ENCODE data around the gene LNX1.

Gene LNX1

DNA sequence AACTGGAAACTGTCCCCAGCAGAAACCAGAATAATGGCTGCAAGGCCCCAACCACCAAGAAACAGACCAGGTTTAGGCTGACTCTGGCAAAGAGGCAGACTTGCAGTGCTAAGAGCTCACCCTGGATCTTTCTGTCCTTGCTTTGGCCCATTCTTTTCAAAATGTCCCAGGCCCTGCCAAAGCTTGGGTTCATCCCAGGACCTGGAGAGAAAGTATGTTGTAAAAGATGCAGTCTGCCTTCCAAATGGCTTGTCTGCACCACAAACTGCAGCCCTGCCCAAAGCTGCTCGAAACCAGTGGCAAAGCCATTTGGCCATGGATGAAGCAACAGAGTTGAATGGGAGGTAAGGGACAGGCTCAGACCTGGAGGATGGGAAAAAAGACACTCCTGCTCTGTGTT is 38.0 kb upstream of the LNX1 start:
- no peak for DNase-seq (ENCODE audit: low spot score)
- TF ChIP-seq, protein P1, sequence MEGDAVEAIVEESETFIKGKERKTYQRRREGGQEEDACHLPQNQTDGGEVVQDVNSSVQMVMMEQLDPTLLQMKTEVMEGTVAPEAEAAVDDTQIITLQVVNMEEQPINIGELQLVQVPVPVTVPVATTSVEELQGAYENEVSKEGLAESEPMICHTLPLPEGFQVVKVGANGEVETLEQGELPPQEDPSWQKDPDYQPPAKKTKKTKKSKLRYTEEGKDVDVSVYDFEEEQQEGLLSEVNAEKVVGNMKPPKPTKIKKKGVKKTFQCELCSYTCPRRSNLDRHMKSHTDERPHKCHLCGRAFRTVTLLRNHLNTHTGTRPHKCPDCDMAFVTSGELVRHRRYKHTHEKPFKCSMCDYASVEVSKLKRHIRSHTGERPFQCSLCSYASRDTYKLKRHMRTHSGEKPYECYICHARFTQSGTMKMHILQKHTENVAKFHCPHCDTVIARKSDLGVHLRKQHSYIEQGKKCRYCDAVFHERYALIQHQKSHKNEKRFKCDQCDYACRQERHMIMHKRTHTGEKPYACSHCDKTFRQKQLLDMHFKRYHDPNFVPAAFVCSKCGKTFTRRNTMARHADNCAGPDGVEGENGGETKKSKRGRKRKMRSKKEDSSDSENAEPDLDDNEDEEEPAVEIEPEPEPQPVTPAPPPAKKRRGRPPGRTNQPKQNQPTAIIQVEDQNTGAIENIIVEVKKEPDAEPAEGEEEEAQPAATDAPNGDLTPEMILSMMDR (IDR thresholded peaks at IDR 0.05) = no peak
- Histone ChIP-seq H3K27ac (no peak overlapping the region), H3K4me3 (no peak overlapping the region)

DNA sequence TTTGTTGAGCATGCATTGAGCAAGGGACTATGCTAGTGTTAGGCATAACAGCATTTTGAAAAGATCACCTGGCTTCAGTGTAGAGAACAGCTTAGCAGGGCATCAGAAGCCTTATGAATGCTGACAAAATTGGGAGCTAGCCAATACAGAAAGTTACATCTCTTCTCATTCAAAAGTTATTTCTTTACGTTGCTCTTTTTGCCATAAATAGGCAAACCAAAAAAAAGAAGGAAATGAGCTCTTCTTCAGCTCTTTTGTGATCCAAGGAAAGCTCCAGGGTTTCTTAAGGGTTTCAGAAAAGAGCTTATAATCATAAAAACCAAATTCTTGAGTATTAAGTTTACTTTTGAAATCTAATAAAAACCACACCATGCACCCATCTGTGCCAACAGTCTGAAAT is 35.2 kb upstream of the LNX1 start:
- H3K4me3 ChIP-seq = no peak overlapping the region
- TF ChIP-seq, protein P1 (IDR thresholded peaks at IDR 0.05) = no peak
- H3K27ac ChIP-seq = no peak overlapping the region
- no peak for DNase-seq (ENCODE audit: low spot score)

DNA sequence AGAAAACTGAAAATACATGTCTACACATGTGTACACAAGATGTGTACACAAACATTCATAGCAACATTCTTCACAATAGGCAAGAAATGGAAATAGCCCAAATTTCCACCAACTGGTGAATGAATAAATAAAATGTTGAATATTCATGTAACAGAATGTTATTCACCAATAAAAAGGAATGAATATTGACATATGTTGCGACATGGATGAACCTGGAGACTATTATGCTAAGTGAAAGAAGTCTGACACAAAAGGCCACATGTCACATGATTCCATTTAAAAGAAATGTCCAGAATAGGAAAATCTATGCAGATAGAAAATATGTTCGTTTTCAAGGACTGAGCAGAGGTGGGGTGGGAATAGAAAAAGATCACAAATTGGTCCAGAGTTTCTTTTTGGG is 34.6 kb upstream of the LNX1 start:
- DNase-seq (ENCODE audit: low spot score) = no peak
- TF ChIP-seq, protein P1 (IDR thresholded peaks at IDR 0.05) = no peak
- H3K4me3 ChIP-seq = no peak overlapping the region
- H3K27ac ChIP-seq = no peak overlapping the region

DNA sequence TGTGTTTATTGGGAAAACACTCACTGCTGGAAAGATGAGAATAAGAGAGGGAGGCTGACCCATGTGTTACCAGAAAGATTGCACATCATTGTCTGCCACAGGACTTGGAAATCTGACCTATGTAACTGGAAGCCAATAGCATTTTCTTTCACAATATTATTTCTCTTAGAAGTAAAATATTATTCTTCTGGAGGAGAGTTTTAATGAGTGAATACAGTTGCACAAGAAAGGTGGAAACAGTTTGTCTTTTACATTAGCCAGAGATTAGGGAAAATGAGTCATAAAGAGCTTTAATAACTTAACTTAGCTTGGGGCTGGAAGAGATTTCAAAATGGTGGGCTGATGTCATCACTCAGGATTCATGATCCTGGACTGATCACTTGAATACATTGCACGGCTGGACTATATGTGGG is 31.5 kb upstream of the LNX1 start:
- H3K4me3 ChIP-seq = no peak overlapping the region
- DNase-seq (ENCODE audit: low spot score) = no peak
- H3K27ac ChIP-seq = no peak overlapping the region
- TF ChIP-seq, protein P1 (IDR thresholded peaks at IDR 0.05) = no peak

DNA sequence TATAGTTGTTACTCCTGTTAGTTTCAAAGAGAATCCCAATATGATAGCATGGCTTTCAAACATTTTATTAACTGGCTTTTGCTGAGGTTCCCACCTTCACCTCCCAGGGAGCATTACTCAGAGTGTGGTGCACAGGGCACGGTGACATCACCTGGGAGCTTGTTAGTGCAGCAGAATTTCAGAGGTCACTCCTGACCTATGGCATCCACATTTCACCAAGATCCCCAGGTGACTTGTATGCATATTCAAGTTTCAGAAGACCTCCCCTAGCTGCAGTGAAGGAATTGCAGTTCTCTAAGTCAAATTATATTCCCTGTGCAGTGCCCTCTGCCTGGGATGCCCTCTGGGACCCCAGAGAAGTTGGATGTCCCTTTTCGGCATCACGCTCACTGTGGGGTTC is 29.7 kb upstream of the LNX1 start:
- DNase-seq (ENCODE audit: low spot score) = no peak
- TF ChIP-seq, protein P1 (IDR thresholded peaks at IDR 0.05) = no peak
- Histone ChIP-seq H3K4me3 (no peak overlapping the region), H3K27ac (no peak overlapping the region)

DNA sequence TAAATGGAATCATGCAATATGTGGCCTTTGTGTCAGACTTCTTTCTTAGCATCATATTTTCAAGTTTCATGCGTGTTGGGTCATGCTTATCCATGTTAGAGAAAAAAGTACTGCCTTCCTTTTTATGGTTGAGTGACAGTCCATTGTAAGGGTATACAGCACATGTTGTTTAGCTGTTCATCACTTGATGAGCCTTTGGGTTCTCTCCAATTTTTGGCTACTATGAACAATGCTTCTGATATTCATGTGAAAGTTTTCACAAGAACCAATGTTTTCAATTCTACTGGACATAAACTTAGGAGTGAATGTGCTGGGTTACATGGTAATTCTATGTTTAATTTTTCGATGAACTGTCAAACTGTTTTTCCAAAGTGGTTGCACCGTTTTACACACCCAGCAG is 28.1 kb upstream of the LNX1 start:
- H3K27ac ChIP-seq = no peak overlapping the region
- no peak overlapping the region for H3K4me3 ChIP-seq
- DNase-seq (ENCODE audit: low spot score) = no peak
- TF ChIP-seq, protein P1 (IDR thresholded peaks at IDR 0.05) = no peak

DNA sequence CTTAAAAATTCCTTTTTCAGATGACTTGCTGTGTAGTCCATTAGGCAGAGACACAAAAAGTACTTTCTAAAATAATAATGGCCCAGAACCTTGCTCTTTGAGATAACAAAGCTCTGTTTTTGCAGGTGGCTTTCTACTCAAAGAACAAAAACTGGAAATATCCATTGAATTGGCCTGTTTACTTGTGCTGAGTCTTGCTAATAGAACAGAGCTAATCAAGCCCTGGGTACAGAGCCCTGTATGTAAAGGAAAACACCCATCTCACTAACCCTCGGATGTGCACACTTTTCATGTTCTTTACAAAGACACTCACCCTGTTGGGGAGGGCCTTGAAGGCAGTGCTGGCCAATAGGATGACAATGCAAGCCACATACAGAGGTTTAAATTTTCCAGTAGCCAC is 27.0 kb upstream of the LNX1 start:
- Histone ChIP-seq H3K27ac (no peak overlapping the region), H3K4me3 (no peak overlapping the region)
- TF ChIP-seq, protein P1 (IDR thresholded peaks at IDR 0.05) = no peak

More for the DNA sequence above, 27.0 kb upstream of the LNX1 start:
- no peak for DNase-seq (ENCODE audit: low spot score)

Data from coronary artery (tissue), 2 donors.